MM.1S (cell line): ENCODE results near the gene ECSCR.
"Not testable (repeated sequence)": the region's sequence is repeated elsewhere in the genome, so short reads cannot be mapped to it uniquely, and the experiment has no call there.

Source experiments
- DNase-seq: peaks from one replicate; pipeline ENCODE4 v3.0.0-alpha.2; 2015
- H2AFZ ChIP-seq: fragments of 300-600 bp; sonication (generic); 2 replicates; pipeline ENCODE4 v1.6.0; 2016; ENCODE audit warnings: antibody characterized with exemption, low read length
- H3F3A ChIP-seq: fragments of 300-600 bp; sonication (generic); 2 replicates; pipeline ENCODE4 v1.6.1; 2016; ENCODE audit warnings: mild to moderate bottlenecking, antibody characterized with exemption, low read length, moderate library complexity, mixed read lengths; ENCODE audit not compliant: insufficient read depth
- H3K27ac ChIP-seq: fragments of 300-600 bp; sonication (generic); 2 replicates; pipeline ENCODE4 v1.5.1; 2016; ENCODE audit warnings: mild to moderate bottlenecking, low read length
- H3K27me3 ChIP-seq: fragments of 300-600 bp; sonication (generic); replicated peaks from 2 replicates; pipeline ENCODE4 v1.6.0; 2016; ENCODE audit warnings: low read length; ENCODE audit not compliant: insufficient read depth
- H3K36me3 ChIP-seq: fragments of 300-600 bp; sonication (generic); replicated peaks from 2 replicates; pipeline ENCODE4 v1.6.1; 2016; ENCODE audit warnings: mild to moderate bottlenecking, low read length, mixed read lengths; ENCODE audit not compliant: insufficient read depth
- H3K4me1 ChIP-seq: fragments of 300-600 bp; sonication (generic); 2 replicates; pipeline ENCODE4 v1.6.1; 2016; ENCODE audit warnings: low read length, mixed read lengths
- H3K4me2 ChIP-seq: fragments of 300-600 bp; sonication (generic); 2 replicates; pipeline ENCODE4 v1.6.0; 2016; ENCODE audit warnings: low read depth, low read length
- H3K4me3 ChIP-seq: fragments of 300-600 bp; sonication (generic); 2 replicates; pipeline ENCODE4 v1.5.1; 2016; ENCODE audit warnings: low read length, mixed read lengths
- H3K79me2 ChIP-seq: fragments of 300-600 bp; sonication (generic); 2 replicates; pipeline ENCODE4 v1.6.1; 2016; ENCODE audit warnings: mixed run types, low read length, mixed read lengths
- H3K9ac ChIP-seq: fragments of 300-600 bp; sonication (generic); 2 replicates; pipeline ENCODE4 v1.6.1; 2016; ENCODE audit warnings: low read length, mixed read lengths
- H3K9me2 ChIP-seq: fragments of 300-600 bp; sonication (generic); replicated peaks from 2 replicates; pipeline ENCODE4 v1.6.1; 2016; ENCODE audit warnings: mild to moderate bottlenecking, low read length, mixed read lengths; ENCODE audit not compliant: insufficient read depth
- H3K9me3 ChIP-seq: fragments of 300-600 bp; sonication (generic); replicated peaks from 2 replicates; pipeline ENCODE4 v1.6.1; 2016; ENCODE audit warnings: mild to moderate bottlenecking, low read length, mixed read lengths; ENCODE audit not compliant: insufficient read depth
- H4K20me1 ChIP-seq: fragments of 300-600 bp; sonication (generic); 2 replicates; pipeline ENCODE4 v1.6.1; 2016; ENCODE audit warnings: mild to moderate bottlenecking, low read length, moderate library complexity, mixed read lengths; ENCODE audit not compliant: insufficient read depth
- CTCF ChIP-seq: fragments of 300-600 bp; sonication (generic); IDR thresholded peaks from 2 replicates; pipeline ENCODE4 v1.5.1; 2016; ENCODE audit warnings: antibody characterized with exemption, low read length, mixed read lengths
- EZH2 ChIP-seq: fragments of 300-600 bp; sonication (generic); optimal IDR thresholded peaks from 2 replicates; pipeline ENCODE3; 2017; ENCODE audit warnings: low read depth, mild to moderate bottlenecking, antibody characterized with exemption, low read length, mixed read lengths
- EZH2phosphoT487 ChIP-seq: fragments of 300-600 bp; sonication (generic); IDR thresholded peaks from 2 replicates; pipeline ENCODE4 v1.6.1; 2018; ENCODE audit warnings: antibody characterized with exemption, low read length

Gene ECSCR

GRCh38 chr5:139482050-139482889 is 19.7 kb upstream of the ECSCR start, which contains the start of gene STING1:
STING1 (minus strand) TSS chr5:139482758; CDS start chr5:139481704, 1,054 bp downstream.
- Histone ChIP-seq H2AFZ (peak within 1 kb of the TSS; percentile 79), H3K4me2 (peak within 1 kb of the TSS; percentile 18; the same call in 1 of the 2 replicates), H3K9me2 (no peaks in the 10 kb centered on the region), H3F3A (no peaks in the 10 kb centered on the region), H3K9ac (no peak within 1 kb of the TSS), H3K79me2 (no peaks in the 10 kb centered on the region), H3K9me3 (no peaks in the 10 kb centered on the region), H3K4me3 (no peak within 1 kb of the TSS), H4K20me1 (no peaks in the 10 kb centered on the region), H3K4me1 (peaks cover 8% of the 10 kb centered on the region), H3K36me3 (no peaks in the 10 kb centered on the region), H3K27ac (no peak within 1 kb of the TSS), H3K27me3 (no peaks in the 10 kb centered on the region)
- TF ChIP-seq CTCF: no peak
- TF ChIP-seq EZH2: no peak
- no peak for TF ChIP-seq EZH2phosphoT487
- no peak for DNase-seq

GRCh38 chr5:139481580-139482049 is 19.1 kb upstream of the ECSCR start:
- Histone ChIP-seq H3K27ac (no peak overlapping the region), H3F3A (no peaks in the 10 kb centered on the region), H3K9me2 (no peaks in the 10 kb centered on the region), H3K4me2 (no peak overlapping the region), H2AFZ (no peak overlapping the region), H3K27me3 (no peaks in the 10 kb centered on the region), H3K36me3 (no peaks in the 10 kb centered on the region), H3K4me3 (no peak overlapping the region), H3K9me3 (no peaks in the 10 kb centered on the region), H3K79me2 (no peaks in the 10 kb centered on the region), H3K9ac (no peak overlapping the region), H4K20me1 (no peaks in the 10 kb centered on the region), H3K4me1 (peaks cover 8% of the 10 kb centered on the region)
- TF ChIP-seq EZH2 (no peak), CTCF (no peak), EZH2phosphoT487 (no peak)
- no peak for DNase-seq

GRCh38 chr5:139481122-139481533 is 18.6 kb upstream of the ECSCR start:
- Histone ChIP-seq H3K4me2 (no peak overlapping the region), H3K9ac (no peak overlapping the region), H3K27ac (no peak overlapping the region), H3K27me3 (no peaks in the 10 kb centered on the region), H3K4me1 (peaks cover 8% of the 10 kb centered on the region), H3K9me2 (no peaks in the 10 kb centered on the region), H3K36me3 (no peaks in the 10 kb centered on the region), H2AFZ (no peak overlapping the region), H3K9me3 (no peaks in the 10 kb centered on the region), H3F3A (no peaks in the 10 kb centered on the region), H3K79me2 (no peaks in the 10 kb centered on the region), H4K20me1 (no peaks in the 10 kb centered on the region), H3K4me3 (no peak overlapping the region)
- TF ChIP-seq CTCF (no peak), EZH2 (no peak), EZH2phosphoT487 (no peak)
- no peak for DNase-seq

GRCh38 chr5:139479729-139480128 is 17.2 kb upstream of the ECSCR start:
- H3K9ac ChIP-seq, H3K4me2 ChIP-seq: not testable (repeated sequence)

GRCh38 chr5:139478657-139479423 is 16.3 kb upstream of the ECSCR start:
- DNase-seq, H3K36me3 ChIP-seq, H3F3A ChIP-seq, H3K9me2 ChIP-seq, H3K79me2 ChIP-seq, H3K4me2 ChIP-seq, H3K27me3 ChIP-seq, H3K4me1 ChIP-seq, H2AFZ ChIP-seq, H4K20me1 ChIP-seq, H3K9me3 ChIP-seq, H3K27ac ChIP-seq, H3K4me3 ChIP-seq, H3K9ac ChIP-seq: not testable (repeated sequence)

More at GRCh38 chr5:139479729-139480128, 17.2 kb upstream of the ECSCR start:
- H3K27ac ChIP-seq, H3K36me3 ChIP-seq, H3K4me3 ChIP-seq, H4K20me1 ChIP-seq, H3K4me1 ChIP-seq, H3K9me2 ChIP-seq, H3K79me2 ChIP-seq, DNase-seq, H2AFZ ChIP-seq, H3K9me3 ChIP-seq, H3F3A ChIP-seq, H3K27me3 ChIP-seq: not testable (repeated sequence)
